MM.1S (cell line): ENCODE results near the gene OR10G2.

Source experiments
- EZH2 ChIP-seq: fragments of 300-600 bp; sonication (generic); optimal IDR thresholded peaks from 2 replicates; pipeline ENCODE3; 2017; ENCODE audit warnings: low read depth, mild to moderate bottlenecking, antibody characterized with exemption, low read length, mixed read lengths
- EZH2phosphoT487 ChIP-seq: fragments of 300-600 bp; sonication (generic); IDR thresholded peaks from 2 replicates; pipeline ENCODE4 v1.6.1; 2018; ENCODE audit warnings: antibody characterized with exemption, low read length
- TF ChIP-seq, protein P1 (sequence below): fragments of 300-600 bp; sonication (generic); IDR thresholded peaks from 2 replicates; pipeline ENCODE4 v1.5.1; 2016; ENCODE audit warnings: antibody characterized with exemption, low read length, mixed read lengths

DNA sequence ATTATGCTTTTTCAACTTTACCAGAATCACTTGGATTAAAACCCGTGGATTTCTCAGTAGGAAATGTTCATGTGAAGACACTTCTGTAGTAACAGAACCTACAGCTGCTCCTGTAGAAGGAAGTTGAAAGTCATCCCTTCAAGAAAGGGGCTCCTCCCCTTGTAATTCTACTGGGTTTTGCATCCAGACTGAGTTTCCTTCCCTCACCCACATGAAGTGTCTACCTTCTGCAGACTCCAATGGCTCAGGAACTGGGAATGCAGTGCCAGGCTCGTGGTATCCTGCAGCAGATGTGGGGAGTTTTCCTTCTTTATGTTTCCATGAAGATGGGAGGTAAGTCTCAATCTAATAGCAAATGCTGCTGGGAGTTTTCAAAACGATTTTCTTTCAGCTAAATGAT is 7.9 kb upstream of the OR10G2 start:
- TF ChIP-seq, protein P1, sequence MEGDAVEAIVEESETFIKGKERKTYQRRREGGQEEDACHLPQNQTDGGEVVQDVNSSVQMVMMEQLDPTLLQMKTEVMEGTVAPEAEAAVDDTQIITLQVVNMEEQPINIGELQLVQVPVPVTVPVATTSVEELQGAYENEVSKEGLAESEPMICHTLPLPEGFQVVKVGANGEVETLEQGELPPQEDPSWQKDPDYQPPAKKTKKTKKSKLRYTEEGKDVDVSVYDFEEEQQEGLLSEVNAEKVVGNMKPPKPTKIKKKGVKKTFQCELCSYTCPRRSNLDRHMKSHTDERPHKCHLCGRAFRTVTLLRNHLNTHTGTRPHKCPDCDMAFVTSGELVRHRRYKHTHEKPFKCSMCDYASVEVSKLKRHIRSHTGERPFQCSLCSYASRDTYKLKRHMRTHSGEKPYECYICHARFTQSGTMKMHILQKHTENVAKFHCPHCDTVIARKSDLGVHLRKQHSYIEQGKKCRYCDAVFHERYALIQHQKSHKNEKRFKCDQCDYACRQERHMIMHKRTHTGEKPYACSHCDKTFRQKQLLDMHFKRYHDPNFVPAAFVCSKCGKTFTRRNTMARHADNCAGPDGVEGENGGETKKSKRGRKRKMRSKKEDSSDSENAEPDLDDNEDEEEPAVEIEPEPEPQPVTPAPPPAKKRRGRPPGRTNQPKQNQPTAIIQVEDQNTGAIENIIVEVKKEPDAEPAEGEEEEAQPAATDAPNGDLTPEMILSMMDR = no peak
- TF ChIP-seq EZH2 = no peak
- no peak for TF ChIP-seq EZH2phosphoT487
